Endometrial microvascular endothelial cells (primary cell): ENCODE results near the gene AVEN. TPM values are rescaled to one million over a fixed set of nuclear protein-coding genes. Genes with fewer than 3 reads are reported as not detected.

ENCODE experiments used
- in situ Hi-C: cut with HindIII; loops from 2 replicates; pipeline ENCODE4 v1.10.0; 2017; ENCODE audit warnings: low sequenced_read_pairs, low pct_unique_long_range_greater_than_20kb; ENCODE audit errors: inconsistent ontology term
- total RNA-seq: library from RNA; depleted of rRNA; stranded (reverse); fragments of >200 nt; gene quantifications from one replicate; pipeline ENCODE4 v1.2.3, GENCODE V29; 2015; ENCODE audit errors: inconsistent ontology term

AVEN gene
- total RNA-seq, 1 donor from 2014 or later: 44.1 TPM

- in situ Hi-C loops: no loop called here
Measured at GRCh38 chr15:33941279-33942063, 97.5 kb downstream of the AVEN start.

GRCh38 chr15:33934921-33935320 lies 104.1 kb downstream of the AVEN start:
- in situ Hi-C loops: no loop called here

- in situ Hi-C loops: no loop called here
Measured at GRCh38 chr15:33934396-33934795, 104.6 kb downstream of the AVEN start.

GRCh38 chr15:33932734-33933133 lies 106.3 kb downstream of the AVEN start:
- in situ Hi-C loops: no loop called here

- in situ Hi-C loops: no loop called here
Measured at GRCh38 chr15:33926260-33926659, 112.7 kb downstream of the AVEN start.

GRCh38 chr15:33923446-33923845 lies 115.6 kb downstream of the AVEN start:
- in situ Hi-C loops: no loop called here

- in situ Hi-C loops: no loop called here
Measured at GRCh38 chr15:33915571-33916407, 123.2 kb downstream of the AVEN start.

GRCh38 chr15:33913459-33913858 lies 125.5 kb downstream of the AVEN start:
- in situ Hi-C loops: no loop called here

GRCh38 chr15:33912326-33912725 lies 126.7 kb downstream of the AVEN start:
- in situ Hi-C loops: no loop called here

GRCh38 chr15:33910741-33911140 lies 128.3 kb downstream of the AVEN start:
- in situ Hi-C loops: no loop called here

GRCh38 chr15:33908406-33908805 lies 130.6 kb downstream of the AVEN start:
- in situ Hi-C loops: no loop called here

- in situ Hi-C loops: no loop called here
Measured at GRCh38 chr15:33907326-33907725, 131.7 kb downstream of the AVEN start.

GRCh38 chr15:33903661-33904060 lies 135.3 kb downstream of the AVEN start:
- in situ Hi-C loops: no loop called here

- in situ Hi-C loops: no loop called here
Measured at GRCh38 chr15:33902043-33902442, 137.0 kb downstream of the AVEN start.

GRCh38 chr15:33894193-33894592 lies 144.8 kb downstream of the AVEN start:
- in situ Hi-C loops: no loop called here

- in situ Hi-C loops: no loop called here
Measured at GRCh38 chr15:33888176-33888575, 150.8 kb downstream of the AVEN start.

GRCh38 chr15:33882921-33883320 lies 156.1 kb downstream of the AVEN start:
- in situ Hi-C loops: no loop called here

GRCh38 chr15:33874156-33874555 lies 164.8 kb downstream of the AVEN start:
- in situ Hi-C loops: no loop called here

- in situ Hi-C loops: no loop called here
Measured at GRCh38 chr15:33872416-33873106, 166.4 kb downstream of the AVEN start.

- in situ Hi-C loops: no loop called here
Measured at GRCh38 chr15:33871980-33872379, 167.0 kb downstream of the AVEN start.
